Measurements from ENCODE around the gene UBE2O.

DNA sequence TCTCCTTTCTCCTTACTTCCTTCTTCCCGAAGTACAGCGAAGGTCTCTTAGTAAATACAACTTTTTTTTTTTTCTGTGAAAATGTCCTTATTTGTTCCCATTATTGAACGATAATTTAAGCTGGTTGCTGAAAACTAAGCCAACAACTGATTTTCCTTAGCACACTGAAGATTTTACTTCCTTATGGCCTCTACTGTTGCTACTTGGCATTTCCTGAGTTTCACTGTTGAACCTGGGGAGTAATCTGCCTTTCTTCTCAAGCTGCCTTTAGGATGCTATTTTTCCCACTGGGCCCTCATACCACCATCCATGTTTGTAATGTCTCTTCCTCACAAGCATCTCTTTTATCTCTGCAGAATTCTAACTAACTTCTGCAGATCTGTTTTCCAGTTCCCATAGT lies 26.1 kb downstream of the UBE2O start:
- TF ChIP-seq CTCF (conservative IDR thresholded peaks at IDR 0.05; ENCODE audit: low read depth, low read length): no peak
- no peak for TF ChIP-seq EZH2 (IDR thresholded peaks at IDR 0.05; ENCODE audit: low read length, unreplicated experiment)

All from PC-3 (cell line).